Measurements from ENCODE around the gene PLK5.
"Not testable (repeated sequence)": the region's sequence is repeated elsewhere in the genome, so short reads cannot be mapped to it uniquely, and the experiment has no call there.

Gene PLK5

GRCh38 chr19:1491114-1491848 is 32.6 kb upstream of the PLK5 start, which contains the start of gene REEP6:
REEP6 (plus strand) TSS chr19:1491181; CDS start chr19:1491270, 89 bp downstream.
- FAIRE-seq (no peak), DNase-seq (ENCODE audit: insufficient read length, low spot score) (no peak)

DNA sequence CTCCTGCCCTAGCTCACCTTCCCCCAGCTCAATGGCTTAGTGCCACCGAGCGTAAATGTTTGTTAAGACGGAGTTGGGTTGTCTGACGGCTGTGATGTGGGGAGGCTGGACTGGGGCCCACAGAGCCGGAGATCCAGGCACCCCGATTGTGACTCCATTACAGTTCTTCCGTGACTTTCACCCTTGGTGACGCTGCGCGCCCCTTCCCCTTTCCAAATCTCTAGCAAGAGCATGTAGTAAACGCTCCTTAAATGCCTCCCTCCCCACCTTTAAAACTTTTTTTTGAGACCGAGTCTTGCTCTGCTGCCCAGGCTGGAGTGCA is 32.1 kb upstream of the PLK5 start:
- DNase-seq (ENCODE audit: insufficient read length, low spot score), result no peak

DNA sequence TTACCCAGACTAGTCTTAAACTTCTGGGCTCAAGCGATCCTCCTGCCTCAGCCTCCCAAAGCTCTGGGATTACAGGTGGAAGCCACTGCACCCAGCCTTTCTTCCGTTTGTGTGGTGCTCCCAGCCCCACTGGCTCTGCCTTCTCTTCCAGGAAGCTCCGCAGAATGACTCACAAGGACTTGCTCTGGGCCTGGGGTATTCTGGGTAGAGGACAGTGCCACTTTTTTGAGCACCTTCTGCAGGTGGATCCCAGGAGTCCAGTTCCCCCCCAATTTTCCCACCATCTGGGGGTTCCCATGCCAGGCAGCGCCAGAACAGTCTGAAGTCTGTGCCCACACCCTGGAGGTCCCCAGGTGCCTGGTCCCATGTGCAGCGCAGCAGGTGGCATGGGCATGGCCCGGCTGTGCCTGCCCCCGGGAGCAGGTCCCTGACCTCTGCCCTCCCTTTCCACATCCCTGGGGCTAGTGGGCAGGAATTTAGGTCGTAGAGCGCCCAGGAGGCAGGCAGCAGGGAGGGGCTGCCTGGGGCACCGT is 31.3 kb upstream of the PLK5 start:
- DNase-seq (ENCODE audit: insufficient read length, low spot score) (no peak), FAIRE-seq (no peak)

More for the DNA sequence above, 32.1 kb upstream of the PLK5 start:
- no peak for FAIRE-seq

DNA sequence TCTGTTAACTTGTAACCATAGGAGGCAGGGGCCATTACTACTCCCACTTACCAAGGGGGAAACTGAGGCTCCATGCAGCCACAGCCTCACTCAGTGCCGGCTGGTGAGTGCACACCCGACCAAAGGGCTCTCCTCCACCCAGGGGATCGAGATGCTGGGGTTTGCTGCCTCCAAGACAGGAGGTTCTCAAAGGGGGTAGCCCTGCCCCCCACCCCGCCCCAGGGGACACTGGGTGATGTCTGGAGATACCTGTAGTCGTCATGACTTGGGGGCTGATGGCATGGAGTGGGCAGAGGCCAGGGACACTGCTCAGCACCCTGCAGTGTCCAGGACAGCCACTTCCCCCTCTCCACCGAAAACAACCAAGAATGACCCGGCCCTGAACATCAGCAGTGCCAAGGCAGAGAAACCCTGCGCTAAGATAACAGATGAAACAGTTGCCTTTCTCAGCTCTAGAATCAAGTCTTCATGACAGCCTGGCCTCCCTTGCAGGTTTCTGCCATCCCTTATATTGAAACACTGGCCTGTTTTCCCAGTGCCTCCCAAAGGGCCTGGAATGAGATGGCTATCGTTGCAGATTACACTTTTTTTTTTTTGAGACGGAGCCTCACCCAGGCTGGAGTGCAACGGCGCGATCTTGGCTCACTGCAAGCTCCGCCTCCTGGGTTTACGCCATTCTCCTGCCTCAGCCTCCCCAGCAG is 29.6 kb upstream of the PLK5 start:
- DNase-seq (ENCODE audit: insufficient read length, low spot score), result no peak
- no peak for FAIRE-seq

DNA sequence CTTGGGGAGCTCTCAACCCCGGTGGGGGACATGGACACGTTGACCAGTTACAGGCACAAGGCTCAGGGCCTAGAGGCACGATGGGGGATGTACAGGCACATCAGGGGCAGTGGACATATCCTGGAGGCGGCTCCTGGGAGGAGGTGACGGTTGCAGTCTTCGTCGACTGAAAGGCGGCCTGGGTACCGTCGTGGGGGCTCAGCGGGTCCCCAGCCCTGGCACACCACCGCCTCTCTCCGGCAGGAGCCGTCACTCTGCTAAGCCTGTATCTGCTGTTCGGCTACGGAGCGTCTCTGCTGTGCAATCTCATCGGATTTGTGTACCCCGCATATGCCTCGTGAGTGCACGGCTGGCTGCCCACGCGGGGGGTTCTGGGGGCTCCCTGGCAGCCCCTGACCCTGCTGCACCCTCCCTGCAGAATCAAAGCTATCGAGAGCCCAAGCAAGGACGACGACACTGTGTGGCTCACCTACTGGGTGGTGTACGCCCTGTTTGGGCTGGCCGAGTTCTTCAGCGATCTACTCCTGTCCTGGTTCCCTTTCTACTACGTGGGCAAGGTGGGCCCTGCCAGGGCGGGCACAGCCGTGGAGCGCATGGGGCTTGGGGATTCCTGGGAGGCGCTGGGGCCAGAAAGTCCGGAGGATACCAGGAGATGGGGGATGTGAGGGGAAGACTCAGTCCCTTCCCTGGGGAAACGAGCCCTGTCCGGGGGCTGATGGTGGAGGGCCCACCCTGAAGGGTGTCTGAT is 28.7 kb upstream of the PLK5 start:
- FAIRE-seq, result no peak
- no peak for DNase-seq (ENCODE audit: insufficient read length, low spot score)

- DNase-seq (ENCODE audit: insufficient read length, low spot score) (no peak), FAIRE-seq (no peak)
Measured at GRCh38 chr19:1495799-1496713, 27.8 kb upstream of the PLK5 start.

GRCh38 chr19:1496714-1497577 is 26.9 kb upstream of the PLK5 start:
- no peak for DNase-seq (ENCODE audit: insufficient read length, low spot score)
- no peak for FAIRE-seq

GRCh38 chr19:1497578-1498235 is 26.2 kb upstream of the PLK5 start:
- FAIRE-seq (no peak), DNase-seq (ENCODE audit: insufficient read length, low spot score) (no peak)

GRCh38 chr19:1499231-1499630 is 24.6 kb upstream of the PLK5 start:
- not testable (repeated sequence) for FAIRE-seq; DNase-seq (ENCODE audit: insufficient read length, low spot score)

GRCh38 chr19:1501200-1501595 is 22.7 kb upstream of the PLK5 start:
- FAIRE-seq (no peak), DNase-seq (ENCODE audit: insufficient read length, low spot score) (no peak)

DNA sequence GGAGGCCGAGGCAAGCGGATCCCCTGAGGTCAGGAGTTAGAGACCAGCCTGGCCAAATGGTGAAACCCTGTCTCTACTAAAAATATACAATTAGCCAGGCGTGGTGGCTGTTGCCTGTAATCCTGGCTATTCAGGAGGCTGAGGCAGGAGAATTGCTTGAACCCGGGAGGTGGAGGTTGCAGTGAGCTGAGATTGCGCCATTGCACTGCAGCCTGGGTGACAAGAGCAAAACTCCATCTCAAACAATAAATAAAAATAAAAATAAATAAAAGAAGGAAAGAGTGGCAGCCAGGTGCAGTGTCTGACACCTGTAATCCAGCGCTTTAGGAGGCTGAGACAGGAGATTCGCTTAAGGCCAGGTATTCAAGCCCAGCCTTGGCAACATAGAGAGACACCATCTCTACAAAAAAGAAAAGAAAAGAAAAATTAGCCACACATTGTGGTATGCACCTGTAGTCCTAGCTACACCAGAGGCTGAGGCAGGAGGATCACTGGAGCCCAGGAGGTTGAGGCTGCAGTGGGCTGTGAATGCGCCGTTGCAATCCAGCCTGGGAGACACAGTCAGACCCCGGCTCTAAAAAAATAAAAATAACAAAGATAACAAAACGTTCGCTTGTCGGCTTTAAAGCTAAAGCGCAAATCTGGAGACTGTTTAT is 21.3 kb upstream of the PLK5 start:
- DNase-seq (ENCODE audit: insufficient read length, low spot score) (no peak), FAIRE-seq (no peak)

DNA sequence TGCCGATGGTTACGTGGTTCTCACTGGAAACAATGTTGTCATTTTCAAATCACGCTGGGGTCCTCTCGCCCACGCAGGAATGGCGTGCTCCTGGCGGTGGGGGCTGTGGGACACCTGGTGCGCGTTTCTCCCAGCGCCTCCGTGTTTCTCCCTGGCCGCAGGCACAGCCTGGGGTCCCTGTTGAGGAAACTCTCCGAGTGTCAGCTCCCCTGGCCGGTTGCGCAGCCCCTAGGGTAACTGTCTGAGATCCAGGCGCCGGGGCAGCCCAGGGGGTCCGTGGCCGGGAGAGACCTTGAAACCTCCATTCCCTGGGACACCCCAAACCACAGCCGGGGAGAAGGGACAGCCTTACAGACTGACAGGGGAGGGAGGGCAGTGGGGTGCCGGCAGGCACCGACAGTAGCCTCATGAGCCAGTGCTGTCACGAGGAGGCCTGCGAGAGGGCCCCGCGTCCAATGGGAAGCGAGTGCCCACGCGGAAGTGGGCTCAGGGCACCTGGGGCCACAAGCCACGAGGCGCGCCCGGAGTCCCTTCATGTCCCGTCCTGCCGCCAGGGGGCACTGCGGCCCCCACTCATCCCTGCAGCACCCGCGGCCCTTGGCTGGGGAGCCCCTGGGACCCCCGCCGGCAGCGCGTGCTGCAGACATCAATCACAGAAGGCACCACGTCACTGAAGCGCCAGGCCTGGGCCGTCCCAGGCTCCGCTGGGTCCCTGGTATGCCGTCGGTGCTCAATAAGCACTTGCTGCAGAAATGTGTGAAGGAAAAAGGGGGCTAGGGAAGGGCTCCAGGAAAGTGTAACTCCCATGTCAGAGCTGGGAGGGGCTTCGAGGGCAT is 20.6 kb upstream of the PLK5 start:
- no peak for FAIRE-seq
- peak; percentile 70 for DNase-seq (ENCODE audit: insufficient read length, low spot score)

DNA sequence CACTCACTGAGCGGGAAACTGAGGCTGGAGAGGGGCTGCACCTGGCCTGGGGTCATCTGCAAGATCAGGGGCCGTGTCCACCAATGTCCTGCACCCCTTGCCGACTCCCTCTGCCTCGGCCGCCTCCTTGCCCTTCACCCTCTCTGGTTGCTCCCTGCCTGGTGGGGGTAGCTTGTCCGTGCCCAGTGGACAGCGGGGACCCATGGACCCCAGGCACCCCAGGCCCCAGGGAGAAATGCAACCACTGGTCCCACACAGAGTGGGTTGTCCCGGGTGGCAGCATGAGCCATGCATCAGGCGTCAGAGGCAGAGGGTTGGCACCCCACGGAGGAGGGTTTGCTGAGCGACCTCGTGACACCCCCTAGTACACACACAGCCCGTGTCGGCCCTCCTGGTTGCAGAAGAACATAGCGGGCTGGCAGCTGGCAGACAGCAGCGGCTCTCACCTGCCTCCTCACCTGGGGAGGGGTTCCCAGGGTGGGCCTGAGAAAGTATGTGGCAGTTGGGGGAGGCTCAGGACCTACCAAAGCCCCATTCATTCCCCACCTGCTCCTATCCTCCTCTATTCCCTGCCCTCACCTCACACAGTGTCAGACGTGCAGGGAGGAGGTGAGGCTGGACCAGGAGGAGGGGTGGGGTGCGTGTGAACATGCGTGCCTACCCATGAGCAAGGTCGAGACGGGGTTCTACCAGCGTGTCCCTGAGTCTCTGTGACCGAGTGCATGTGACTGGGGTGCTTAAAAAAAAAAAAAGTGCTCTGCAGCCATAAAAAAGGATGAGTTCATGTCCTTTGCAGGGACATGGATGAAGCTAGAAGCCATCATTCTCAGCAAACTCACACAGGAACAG is 19.7 kb upstream of the PLK5 start:
- FAIRE-seq (no peak), DNase-seq (ENCODE audit: insufficient read length, low spot score) (no peak)

DNA sequence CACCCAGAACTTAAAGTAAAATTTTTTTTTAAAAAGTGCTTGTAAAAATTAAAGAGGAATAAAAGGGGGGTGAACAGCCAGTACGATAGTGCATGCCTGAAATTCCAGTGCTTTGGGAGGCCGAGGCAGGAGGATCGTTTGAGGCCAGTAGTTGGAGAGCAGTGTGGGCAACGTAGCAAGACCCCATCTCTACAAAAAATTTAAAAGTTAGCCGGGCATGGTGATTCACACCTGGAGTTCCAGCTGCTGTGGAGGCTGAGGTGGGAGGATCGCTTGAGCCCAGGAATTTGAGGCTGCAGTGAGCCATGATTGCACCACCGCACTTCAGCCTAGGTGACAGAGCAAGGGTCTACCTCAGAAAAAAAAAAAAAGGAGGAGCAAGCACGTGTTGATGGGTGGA is 18.9 kb upstream of the PLK5 start:
- no peak for FAIRE-seq

GRCh38 chr19:1505991-1506881 is 17.6 kb upstream of the PLK5 start:
- DNase-seq (ENCODE audit: insufficient read length, low spot score) (no peak), FAIRE-seq (no peak)

More for the DNA sequence above, 18.9 kb upstream of the PLK5 start:
- DNase-seq (ENCODE audit: insufficient read length, low spot score), result no peak

All from GM19239 (cell line).